Right forelimb (tissue), 1 donor: ENCODE data around the gene BHMT.
"Not testable (repeated sequence)": the region's sequence is repeated elsewhere in the genome, so short reads cannot be mapped to it uniquely, and the experiment has no call there.

Source experiments
- DNase-seq: peaks from one replicate; pipeline ENCODE4 v3.0.0-alpha.2; 2018

The BHMT gene

GRCh38 chr5:79173626-79174025, 62.0 kb downstream of the BHMT start:
- no peak for DNase-seq

GRCh38 chr5:79180449-79180848, 68.8 kb downstream of the BHMT start:
- DNase-seq, result not testable (repeated sequence)

GRCh38 chr5:79181419-79182022, 69.9 kb downstream of the BHMT start:
- no peak for DNase-seq
